ENCODE measurements around the gene SLC7A8. TPM values are rescaled to one million over a fixed set of nuclear protein-coding genes. Genes with fewer than 3 reads are reported as not detected.
"Not testable (repeated sequence)": the region's sequence is repeated elsewhere in the genome, so short reads cannot be mapped to it uniquely, and the experiment has no call there.

SLC7A8 gene
- 0.06 and 0.50 TPM in 2 replicates for total RNA-seq (2014; rRNA removed; shearing (Covaris generic))
- 0.46 and 1.9 TPM in 2 replicates for polyA plus RNA-seq (2015; cell fraction: cytosol; rRNA removed)
- 0.88 and 1.2 TPM in 2 replicates for polyA plus RNA-seq (2015; cell fraction: nucleus; rRNA removed)

DNA sequence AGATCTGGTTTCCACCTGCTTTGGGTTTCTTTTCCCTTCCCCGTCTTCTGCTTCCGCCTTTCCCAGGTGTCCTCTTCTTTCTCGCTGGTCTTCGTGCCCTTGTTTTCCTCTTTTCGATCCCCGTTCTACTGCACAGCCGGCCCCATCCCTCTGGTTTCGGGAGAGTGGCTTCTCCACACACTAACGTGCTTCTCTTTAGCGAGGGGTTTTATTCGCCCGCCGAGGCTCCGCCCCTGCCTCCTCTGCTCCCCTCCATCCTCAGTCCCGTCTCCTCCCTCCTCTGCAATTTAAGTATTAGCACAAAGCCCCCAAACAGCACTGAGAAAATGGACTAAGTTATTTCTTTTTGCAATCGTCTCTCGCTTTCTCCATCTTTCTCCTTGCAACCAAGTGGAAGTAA, at the start of gene SLC7A8:
Gene SLC7A8 (minus strand): TSS at position 182 of the 400 bp plus-strand sequence. CDS start 746 bp downstream, outside the sequence.
- no peak for DNase-seq (ENCODE audit: low read depth)

DNA sequence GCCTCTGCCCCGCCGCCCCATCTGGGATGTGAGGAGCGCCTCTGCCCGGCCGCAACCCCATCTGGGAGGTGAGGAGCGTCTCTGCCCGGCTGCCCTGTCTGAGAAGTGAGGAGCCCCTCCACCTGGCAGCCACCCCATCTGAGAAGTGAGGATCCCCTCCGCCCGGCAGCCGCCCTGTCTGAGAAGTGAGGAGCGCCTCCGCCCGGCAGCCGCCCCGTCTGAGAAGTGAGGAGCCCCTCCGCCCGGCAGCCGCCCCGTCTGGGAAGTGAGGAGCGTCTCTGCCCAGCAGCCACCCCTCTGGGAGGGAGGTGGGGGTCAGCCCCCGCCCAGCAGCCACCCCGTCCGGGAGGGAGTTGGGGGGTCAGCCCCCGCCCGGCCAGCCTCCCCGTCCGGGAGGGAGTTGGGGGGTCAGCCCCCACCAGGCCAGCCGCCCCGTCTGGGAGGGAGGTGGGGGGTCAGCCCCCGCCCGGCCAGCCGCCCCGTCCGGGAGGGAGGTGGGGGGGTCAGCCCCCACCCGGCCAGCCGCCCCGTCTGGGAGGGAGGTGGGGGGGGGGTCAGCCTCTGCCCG, 48.9 kb upstream of the SLC7A8 start:
- not testable (repeated sequence) for DNase-seq (ENCODE audit: low read depth)

DNA sequence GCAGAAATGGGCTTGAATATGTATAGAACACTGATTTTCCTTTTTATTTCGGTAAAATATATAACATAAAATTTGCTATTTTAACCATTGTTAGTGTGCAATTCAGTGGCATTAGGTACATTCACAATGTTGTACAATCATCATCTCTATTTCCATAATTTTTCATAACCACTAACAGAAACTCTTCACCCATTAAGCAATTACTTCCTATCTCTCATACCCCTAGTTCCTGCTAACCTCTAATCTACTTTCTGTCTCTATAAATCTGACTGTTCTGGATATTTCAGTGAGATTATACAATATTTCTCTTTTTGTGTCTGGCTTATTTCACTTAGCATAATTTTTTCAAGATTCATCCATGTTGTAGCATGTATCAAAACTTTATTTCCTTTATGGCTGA, 45.4 kb upstream of the SLC7A8 start:
- no peak for DNase-seq (ENCODE audit: low read depth)

DNA sequence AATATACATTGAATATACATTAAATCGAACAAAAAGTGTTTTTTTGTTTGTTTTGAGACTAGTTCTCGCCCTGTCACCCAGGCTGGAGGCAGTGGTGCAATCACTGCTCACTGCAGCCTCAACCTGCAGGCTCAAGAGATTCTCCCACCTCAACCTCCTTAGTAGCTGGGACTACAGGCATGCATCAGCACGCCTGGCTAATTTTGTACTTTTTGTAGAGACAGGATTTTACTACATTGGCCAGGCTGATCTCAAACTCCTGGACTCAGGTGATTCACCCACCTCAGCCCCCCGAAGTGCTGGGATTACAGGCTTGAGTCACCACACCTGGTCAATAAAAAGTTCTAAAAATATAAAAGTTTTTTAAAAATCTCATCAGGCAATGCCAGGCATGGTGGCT, 44.1 kb upstream of the SLC7A8 start:
- no peak for DNase-seq (ENCODE audit: low read depth)

DNA sequence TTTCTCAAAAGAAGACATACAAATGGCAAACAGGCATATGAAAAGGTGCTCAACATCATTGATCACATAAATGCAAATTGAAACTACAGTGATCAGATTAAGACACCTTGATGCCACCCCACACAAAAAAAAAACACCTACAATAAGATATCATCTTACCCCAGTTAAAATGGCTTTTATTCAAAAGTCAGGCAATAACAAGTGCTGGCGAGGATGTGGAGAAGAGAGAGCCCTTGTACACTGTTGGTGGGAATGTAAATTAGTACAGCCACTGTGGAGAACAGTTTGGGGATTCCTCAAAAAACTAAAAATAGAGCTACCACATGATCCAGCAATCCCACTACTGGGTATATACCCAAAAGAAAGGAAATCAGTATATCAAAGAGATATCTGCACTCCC, 41.5 kb upstream of the SLC7A8 start:
- not testable (repeated sequence) for DNase-seq (ENCODE audit: low read depth)

DNA sequence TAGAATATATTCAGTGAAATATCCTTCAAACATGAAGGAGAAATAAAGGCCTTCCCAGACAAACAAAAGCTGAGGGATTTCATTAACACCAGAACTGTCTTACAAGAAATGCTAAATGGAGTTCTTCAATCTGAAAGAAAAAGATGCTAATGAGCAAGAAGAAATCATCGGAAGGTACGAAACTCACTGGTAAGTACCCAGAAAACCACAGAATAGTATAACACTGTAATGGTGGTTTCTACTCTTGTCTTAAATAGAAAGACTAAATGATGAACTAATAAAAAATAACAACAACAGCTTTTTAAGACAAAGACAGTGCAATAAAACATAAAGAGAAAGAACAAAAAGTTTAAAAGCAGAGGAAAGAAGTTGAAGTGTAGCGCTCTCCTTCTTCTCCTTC, 35.6 kb upstream of the SLC7A8 start:
- no peak for DNase-seq (ENCODE audit: low read depth)

DNA sequence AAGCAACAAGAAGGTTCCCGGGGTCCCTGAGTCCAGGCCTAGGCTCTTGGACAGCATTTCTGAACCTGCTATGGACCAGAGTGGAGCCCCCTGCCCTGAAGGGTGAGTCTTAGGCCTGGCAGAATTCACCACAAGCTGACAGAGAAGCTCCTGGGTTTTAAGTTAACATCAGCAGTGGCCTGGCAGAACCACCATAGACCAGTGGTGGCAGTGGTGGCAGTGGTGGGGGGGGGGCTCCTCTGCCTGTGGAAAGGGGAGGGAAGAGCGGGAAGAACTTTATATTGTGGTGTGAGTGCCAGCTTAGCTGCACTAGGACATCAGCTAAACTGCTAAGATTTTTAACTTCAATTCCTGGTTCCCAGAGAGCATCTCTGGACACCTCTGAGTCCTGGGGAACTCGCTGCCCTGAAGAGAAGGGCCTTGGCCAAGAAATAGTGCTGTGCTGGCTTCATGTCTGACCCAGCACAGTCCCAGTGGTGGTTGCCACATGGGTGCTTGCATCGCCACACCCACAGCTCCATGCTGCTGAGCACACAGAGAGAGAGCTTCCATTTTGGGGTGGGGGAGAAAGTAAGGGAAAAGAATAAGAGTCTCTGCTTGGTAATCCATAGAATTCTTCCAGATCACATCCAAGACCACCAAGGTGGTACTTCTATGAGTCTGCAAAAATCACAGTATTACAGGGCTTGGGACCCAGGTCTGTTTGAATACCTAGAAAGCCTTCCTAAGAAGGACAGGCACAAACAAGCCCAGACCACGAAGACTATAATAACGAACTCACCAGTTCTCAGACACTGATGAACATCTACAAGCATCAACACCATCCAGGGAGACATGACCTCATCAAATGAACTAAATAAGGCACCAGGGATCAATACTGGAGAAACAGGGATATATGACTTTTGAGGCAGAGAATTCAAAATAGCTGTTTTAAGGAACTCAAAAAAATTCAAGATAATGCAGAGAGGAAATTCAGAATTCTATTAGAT, 33.9 kb upstream of the SLC7A8 start:
- DNase-seq (ENCODE audit: low read depth) = no peak

DNA sequence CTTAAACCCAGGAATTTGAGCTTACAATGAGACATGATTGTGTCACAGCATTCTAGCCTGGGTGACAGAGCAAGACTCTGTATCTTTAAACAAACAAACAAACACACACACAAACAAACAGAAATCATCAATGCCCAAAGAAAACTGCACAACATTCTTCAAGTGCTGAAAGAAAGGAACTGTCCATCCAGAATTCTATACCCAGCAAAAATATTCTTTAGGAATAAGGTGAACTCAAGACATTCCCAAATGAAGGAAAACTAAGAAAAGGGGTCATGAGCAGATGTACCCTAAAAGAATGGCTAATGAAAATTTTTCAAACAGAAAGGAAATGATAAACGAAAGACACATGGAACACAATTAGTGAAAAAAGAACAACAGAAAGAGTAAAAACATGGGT, 32.0 kb upstream of the SLC7A8 start:
- no peak for DNase-seq (ENCODE audit: low read depth)

DNA sequence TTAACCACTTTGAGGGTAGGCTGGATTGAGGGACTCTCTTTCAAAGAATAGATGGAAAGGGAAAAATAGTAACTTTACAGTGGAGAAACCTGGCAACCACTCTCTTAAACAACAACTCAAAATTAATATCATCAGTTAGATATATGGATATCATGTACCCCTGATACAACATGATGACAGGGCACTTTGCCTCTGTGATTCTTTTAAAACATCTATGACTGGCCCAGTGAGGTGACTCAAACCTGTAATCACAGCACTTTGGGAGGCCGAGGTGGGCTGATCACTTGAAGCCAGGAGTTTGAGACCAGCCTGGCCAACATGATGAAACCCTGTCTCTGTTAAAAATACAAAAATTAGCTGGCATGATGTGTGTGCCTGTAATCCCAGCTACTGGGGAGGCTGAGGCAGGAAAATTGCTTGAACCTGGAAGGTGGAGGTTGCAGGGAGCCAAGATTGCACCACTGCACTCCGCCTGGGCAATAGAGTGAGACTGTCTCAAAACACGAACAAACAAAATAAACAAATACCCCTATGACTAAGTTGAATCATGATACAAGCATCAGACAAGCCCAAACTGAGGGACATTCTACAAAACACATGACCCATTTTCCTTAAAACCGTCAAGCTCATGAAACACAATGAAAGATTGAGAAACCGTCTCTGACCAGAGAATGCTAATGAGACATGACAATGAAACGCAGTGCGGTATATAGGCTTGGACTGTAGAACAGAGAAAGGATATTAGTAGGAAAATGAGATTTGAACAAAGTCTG, 26.4 kb upstream of the SLC7A8 start:
- no peak for DNase-seq (ENCODE audit: low read depth)

DNA sequence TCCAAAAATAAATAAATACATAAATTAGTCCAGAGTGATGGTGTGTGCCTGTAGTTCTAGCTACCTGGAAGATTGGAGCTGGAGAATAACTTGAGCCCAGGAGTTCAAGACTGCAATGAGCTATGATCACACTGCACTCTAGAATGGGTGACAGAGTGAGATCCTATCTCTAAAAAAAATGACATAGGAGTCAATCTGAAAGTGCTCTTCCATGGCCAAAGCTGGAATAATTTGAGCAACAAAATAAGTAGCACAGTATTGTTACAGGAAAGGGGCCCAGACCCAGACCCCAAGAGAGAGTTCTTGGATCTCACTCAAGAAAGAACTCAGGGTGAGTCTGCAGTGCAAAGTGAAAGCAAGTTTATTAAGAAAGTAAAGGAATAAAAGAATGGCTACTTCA, 24.9 kb upstream of the SLC7A8 start:
- no peak for DNase-seq (ENCODE audit: low read depth)

DNA sequence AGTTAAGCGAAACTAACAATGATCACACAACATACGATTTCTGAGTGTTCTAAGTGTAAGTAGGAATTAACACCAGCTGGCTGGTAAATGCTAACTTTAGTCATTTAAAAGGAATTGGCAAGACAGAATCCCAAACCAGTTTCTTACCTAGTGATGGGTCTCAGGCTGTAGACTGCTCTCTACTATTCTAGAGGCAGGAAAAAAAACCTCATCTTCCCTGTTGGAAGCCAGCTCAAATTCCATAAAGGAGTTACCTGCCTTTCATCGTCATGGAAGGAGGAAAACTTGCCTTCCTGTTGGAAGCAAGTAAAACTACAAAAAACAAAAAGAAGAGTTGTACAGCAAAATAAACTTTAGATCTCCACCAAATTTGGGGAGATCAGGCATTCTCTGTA, 23.7 kb upstream of the SLC7A8 start:
- no peak for DNase-seq (ENCODE audit: low read depth)

DNA sequence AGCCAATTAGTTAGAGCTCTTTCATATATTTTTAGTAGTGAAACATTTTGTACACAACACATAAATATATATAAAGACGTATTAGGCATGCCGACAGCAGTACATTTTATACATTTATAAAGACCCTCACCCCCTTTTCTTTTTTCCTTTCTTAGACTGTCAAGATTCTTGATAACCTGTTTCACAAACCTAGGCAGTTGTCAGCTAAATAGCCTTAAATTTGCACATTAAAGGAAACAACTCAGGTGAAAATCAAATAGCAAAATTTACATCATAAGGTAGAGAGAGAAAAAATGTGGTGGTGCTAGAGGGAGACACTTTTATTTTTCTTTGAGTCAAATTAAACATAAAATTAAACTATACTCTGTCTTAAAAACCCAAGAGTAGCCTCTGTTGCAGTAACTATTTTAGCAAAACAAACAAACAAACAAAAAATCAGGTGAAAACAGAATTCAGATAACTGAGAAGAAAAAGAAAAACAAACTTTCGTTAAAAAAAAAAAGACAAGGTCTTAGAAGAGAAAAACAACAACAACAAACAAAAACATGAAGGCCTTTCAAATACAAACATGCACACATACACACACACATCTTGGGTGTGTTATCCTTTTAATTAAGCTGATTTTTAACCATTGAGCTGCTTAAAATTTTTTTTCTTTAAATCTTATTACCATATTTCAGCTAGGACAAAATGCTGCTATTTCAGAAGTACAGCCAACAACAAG, 23.1 kb upstream of the SLC7A8 start:
- DNase-seq (ENCODE audit: low read depth) = no peak

DNA sequence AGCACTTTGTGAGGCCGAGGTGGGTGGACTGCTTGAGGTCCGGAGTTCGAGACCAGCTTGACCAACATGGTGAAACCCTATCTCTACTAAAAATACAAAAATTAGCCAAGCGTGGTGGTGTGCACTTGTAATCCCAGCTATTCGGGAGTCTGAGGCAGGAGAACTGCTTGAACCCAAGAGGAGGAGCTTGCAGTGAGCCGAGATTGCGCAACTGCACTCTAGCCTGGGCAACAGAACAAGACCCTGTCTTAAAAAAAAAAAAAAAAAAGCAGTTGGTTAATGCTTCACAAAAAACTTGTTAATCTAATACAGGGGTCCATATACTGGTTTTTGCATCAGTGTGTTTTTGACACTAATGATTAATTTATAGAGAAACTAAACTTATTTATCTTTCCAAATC, 18.5 kb upstream of the SLC7A8 start:
- no peak for DNase-seq (ENCODE audit: low read depth)

DNA sequence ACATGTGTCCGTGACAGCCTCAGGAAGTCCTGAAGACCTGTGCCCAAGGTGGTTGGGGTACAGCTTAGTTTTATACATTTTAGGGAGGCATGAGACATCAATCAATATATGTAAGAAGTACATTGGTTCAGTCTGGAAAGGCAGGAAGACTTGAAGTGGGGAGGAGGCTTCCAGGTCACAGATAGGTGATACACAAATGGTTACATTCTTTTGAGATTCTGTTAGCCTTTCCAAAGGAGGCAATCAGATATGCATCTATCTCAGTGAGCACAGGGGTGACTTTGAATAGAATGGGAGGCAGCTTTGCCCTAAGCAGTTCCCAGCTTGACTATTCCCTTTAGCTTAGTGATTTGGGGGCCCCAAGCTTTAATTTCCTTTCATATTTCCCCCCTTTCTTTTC, 15.7 kb upstream of the SLC7A8 start:
- not testable (repeated sequence) for DNase-seq (ENCODE audit: low read depth)

DNA sequence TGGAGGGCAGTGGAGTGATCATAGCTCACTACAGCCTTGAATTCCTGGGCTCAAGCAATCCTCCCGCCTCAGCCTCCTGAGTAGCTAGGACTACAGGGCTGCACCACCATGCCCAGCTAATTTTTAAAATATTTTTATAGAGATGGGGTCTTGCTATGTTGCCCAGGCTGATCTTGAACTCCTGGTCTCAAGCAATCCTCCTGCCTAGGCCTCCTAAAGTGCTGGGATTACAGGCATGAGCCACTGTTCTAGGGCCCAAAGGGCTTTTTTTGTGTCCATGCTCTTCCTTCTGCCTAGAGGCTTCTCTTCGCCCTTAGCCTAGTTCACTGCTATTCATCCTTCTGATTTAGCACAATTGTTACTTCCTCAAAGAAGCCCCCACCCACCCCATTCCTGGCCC, 13.0 kb upstream of the SLC7A8 start:
- DNase-seq (ENCODE audit: low read depth) = not testable (repeated sequence)

DNA sequence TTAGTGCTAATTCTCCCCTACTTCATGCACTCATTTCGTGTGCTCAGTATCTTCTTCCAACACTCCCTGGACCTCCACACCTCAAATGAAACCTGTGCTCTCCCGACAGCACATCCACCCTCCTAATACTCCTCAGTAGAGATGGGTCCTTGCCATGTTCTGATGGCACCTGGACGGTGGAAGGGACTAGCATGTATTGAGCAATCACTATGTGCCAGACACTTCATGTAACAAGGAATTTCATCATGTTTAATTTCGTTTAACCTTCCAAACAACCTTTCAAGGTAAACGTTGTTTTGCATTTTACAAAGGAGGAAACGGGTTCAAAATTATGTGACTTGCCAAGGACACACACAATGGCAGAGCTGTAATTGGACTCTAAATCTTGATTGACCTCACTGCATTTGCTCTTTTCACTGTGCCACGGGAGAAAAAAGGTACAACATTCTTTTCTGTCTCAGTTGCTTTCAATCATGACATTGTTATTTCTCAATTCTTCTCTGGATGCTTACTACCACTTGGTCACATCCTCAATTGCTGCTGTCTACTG, 12.2 kb upstream of the SLC7A8 start:
- DNase-seq (ENCODE audit: low read depth) = no peak

DNA sequence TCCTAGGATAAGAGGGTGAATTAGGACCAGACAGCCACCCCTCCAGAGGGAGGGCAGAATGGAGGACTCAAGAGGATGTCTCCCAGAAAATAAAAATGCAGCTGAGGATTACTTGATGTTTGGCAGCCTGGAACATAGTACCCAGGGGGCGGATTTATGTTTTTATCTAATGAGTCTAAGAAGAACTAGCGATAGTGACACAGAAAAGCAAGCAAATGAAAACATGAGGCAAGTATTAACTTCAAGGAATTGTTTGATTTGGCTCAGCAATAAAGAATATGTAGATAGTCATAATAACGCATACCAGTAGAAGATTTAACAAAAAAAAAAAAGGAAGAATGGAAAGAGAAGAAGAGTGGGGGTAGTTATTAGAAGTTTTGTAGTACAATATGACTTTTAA, 10.0 kb upstream of the SLC7A8 start:
- no peak for DNase-seq (ENCODE audit: low read depth)

DNA sequence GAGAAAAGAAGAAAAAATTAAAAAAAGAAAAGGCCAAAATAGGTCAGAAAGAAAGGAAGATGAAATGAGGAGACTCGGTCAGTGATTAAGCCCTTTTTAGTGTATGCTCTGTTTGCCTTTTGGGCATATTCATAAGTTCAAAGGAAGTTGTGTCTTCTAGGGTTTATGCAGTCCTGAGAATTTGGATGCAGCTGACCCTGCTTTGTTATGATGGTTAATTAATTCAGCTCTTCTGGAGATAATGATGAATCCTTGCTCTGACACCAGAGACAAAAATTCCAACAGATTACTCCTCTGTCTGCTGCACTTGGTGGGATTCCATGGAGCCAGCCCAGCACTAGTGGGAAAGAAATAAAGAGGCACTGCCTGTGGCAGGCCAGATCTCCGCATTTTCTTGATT, 4.5 kb upstream of the SLC7A8 start:
- no peak for DNase-seq (ENCODE audit: low read depth)

DNA sequence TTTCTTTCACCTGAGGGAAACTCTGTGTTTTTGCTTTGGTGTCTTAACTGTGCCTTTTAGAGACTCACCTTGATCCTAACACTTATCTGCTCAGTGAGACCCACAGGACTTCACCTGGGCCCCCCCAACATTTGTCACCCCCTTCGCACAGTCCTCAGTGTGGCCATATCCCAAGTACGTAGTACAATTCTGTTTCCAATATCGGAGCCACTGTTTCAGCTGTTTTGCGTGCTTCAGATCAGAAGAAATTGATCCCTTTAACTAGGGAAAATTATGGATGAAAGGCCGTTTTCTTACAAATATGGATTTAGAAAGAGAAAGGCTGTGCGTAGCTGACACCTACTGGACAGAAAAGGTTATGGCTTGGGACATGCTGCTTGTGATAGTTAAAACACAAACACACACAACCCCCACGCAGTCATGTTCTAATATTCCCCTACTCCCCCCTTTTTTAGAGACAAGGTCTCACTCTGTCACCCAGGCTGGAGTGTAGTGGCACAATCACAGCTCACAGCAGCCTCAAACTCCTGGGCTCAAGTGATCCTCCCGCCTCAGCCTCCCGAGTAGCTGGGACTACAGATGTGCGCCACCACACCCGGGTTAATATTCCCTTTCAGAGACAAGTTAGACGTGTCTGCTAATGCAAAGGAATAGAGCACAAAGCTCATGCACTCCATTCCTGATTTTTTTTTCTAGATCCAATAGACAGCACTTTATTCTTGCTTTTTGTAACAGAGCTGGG, 3.6 kb upstream of the SLC7A8 start:
- peak; percentile 50 for DNase-seq (ENCODE audit: low read depth)

DNA sequence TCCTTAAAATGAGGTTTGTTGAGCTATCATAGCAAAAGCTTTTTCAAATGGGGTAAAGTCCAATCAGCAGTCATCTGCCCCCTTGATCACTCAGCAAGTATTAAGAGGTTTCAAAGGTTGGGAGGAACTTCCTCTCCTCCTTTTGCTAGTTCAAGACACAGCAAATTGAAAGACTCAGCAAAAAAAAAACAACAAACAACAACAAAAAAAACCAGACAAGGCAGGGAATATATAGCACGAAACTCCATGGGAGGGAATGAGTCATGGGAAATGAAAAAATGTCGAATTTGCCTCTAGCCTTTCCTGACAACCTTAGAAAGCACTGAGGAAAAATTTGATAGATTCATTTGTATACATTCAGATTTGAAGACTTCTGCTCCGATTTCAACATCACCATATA, 1.6 kb upstream of the SLC7A8 start:
- DNase-seq (ENCODE audit: low read depth) = peak; percentile 45
